ENCODE results near the gene FNIP2.
A peak's percentile ranks its signal among the peaks of the same experiment; 100 is the strongest.

The FNIP2 gene

GRCh38 chr4:158812543-158812942 lies 43.7 kb downstream of the FNIP2 start (continued):
- TF ChIP-seq REST (tag by site-specific recombination; IDR thresholded peaks at IDR 0.05) (no peak), SALL2 (tag by site-specific recombination; IDR thresholded peaks at IDR 0.05; ENCODE audit: borderline replicate concordance) (no peak), HOXC10 (CRISPR knock-in tag; IDR thresholded peaks at IDR 0.05) (no peak), ZNF114 (tag by site-specific recombination; IDR thresholded peaks at IDR 0.05) (no peak), ZNF768 (tag by site-specific recombination; IDR thresholded peaks at IDR 0.05) (no peak), ZNF280C (tag by site-specific recombination; IDR thresholded peaks at IDR 0.05) (no peak), ZNF624 (tag by site-specific recombination; IDR thresholded peaks at IDR 0.05) (no peak), ZNF239 (tag by site-specific recombination; IDR thresholded peaks at IDR 0.05) (no peak), ZNF211 (tag by site-specific recombination; IDR thresholded peaks at IDR 0.05; ENCODE audit: low read depth) (no peak), ZNF707 (tag by site-specific recombination; IDR thresholded peaks at IDR 0.05) (no peak)

GRCh38 chr4:158813113-158813512 lies 44.3 kb downstream of the FNIP2 start:
- Histone ChIP-seq H3K27ac (ENCODE audit: extremely low read depth, low read depth, low read length) (no peak overlapping the region), H3K36me3 (ENCODE audit: control insufficient read depth in 2 of 2, insufficient read depth in 1 of 2, low read length in 2 of 2) (no peaks in the 10 kb centered on the region), H3K4me3 (ENCODE audit: low read depth, low read length) (no peak overlapping the region), H3K4me1 (ENCODE audit: control insufficient read depth, insufficient read depth, low read length) (peaks cover 19% of the 10 kb centered on the region), H3K9me3 (ENCODE audit: control insufficient read depth, insufficient read depth, low read depth, low read length) (no peaks in the 10 kb centered on the region)
- CTCF ChIA-PET = no interaction called here
- POLR2A ChIA-PET = no interaction called here
- no peak for TF ChIP-seq HOXA7 (CRISPR knock-in tag; IDR thresholded peaks at IDR 0.05; ENCODE audit: borderline replicate concordance)
- peak; percentile 79 for TF ChIP-seq PRDM4 (tag by site-specific recombination; IDR thresholded peaks at IDR 0.05)

DNA sequence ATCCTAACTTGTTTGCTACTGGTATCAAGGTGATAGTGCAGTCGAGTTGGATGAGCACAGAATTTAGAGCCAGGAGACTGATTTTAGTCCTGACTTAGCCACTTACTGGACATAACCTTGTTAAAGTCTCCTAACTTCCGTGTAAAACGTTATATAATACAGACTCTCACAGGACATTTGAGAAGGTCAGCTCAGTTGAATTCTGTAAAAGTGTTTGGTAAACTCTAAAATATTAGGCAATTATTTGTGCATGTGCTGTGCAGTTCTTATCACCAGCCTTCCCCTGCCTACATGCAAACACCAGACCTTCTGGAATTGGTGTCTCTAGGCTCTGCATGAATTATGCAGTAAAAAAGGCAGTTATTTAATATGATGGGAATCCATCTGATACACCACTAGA lies 45.4 kb downstream of the FNIP2 start:
- peaks cover 26% of the 10 kb centered on the region for H3K4me1 ChIP-seq (ENCODE audit: control insufficient read depth, insufficient read depth, low read length)
- no peaks in the 10 kb centered on the region for H3K36me3 ChIP-seq (ENCODE audit: control insufficient read depth in 2 of 2, insufficient read depth in 1 of 2, low read length in 2 of 2)
- CTCF ChIA-PET = no interaction called here
- POLR2A ChIA-PET = no interaction called here
- TF ChIP-seq ZNF510 (tag by site-specific recombination; IDR thresholded peaks at IDR 0.05; ENCODE audit: insufficient replicate concordance) (no peak), PRDM6 (tag by site-specific recombination; IDR thresholded peaks at IDR 0.05) (no peak), SP7 (tag by site-specific recombination; IDR thresholded peaks at IDR 0.05) (no peak), MEIS1 (CRISPR knock-in tag; IDR thresholded peaks at IDR 0.05; ENCODE audit: borderline replicate concordance) (no peak), ZNF248 (tag by site-specific recombination; IDR thresholded peaks at IDR 0.05) (no peak), ZBTB7A (tag by site-specific recombination; IDR thresholded peaks at IDR 0.05; ENCODE audit: low read depth) (no peak)
- no peaks in the 10 kb centered on the region for H3K9me3 ChIP-seq (ENCODE audit: control insufficient read depth, insufficient read depth, low read depth, low read length)
- no peak overlapping the region for H3K4me3 ChIP-seq (ENCODE audit: low read depth, low read length)
- H3K27ac ChIP-seq (ENCODE audit: extremely low read depth, low read depth, low read length) = no peak overlapping the region
